GM21786 (cell line): Measurements from ENCODE around the gene MSMO1.

Experiments
- ATAC-seq: cut with Tn5 transposase; IDR thresholded peaks from one replicate; pipeline ENCODE4 v1.9.1; 2021; ENCODE audit not compliant: unreplicated experiment

The MSMO1 gene

GRCh38 chr4:165359506-165359905 is 32.0 kb downstream of the MSMO1 start:
- no peak for ATAC-seq

DNA sequence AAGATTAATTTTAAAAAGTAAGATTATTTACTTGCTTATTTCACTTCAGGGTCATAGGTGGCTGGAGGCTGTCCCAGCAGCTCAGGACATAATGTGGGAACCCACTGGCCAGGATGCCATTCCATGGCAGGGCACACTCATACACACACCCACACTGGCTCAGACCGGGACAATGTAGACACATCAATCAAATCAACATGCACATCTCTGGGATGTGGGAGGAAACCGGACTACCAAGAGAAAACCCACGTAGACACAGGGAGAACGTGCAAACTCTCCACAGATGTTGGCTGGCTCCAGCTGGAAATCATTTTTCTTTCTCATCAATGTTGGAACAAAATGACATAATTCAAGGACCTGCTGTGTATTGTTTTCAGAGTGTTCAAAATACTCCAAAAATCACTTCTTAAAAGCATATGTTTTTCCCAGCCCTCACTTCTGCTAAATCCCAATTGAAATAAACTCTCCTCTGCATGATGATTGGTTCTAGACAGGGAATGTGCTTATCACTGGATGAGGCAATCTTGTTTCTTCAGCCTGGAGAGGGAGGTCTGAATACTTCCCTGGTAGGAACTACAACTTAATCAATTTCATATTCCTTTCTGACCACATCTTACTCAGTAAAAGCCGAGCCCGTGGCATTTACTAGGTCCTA is 32.7 kb downstream of the MSMO1 start:
- no peak for ATAC-seq

- no peak for ATAC-seq
Observed at GRCh38 chr4:165360985-165361670, 33.7 kb downstream of the MSMO1 start.

DNA sequence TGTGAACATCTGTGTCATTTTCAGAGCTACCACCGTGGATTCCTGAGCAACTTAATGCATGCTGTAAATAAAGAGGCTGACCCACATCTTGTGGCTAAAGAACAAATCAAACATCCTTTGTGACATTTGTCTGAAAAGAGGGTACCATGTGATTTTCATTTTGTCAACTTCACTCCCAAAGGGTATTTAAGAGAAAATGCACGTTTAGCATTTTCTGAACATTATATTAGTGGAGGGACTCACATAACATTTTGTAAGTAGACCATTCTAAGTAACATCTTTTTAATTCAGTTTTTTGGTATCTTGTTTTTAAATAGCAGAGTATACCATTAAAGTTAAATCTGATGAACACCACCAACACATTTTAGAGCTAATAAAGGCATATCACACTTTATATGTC is 34.3 kb downstream of the MSMO1 start:
- no peak for ATAC-seq

- no peak for ATAC-seq
Observed at GRCh38 chr4:165364452-165365080, 37.1 kb downstream of the MSMO1 start.

GRCh38 chr4:165367040-165367439 is 39.6 kb downstream of the MSMO1 start:
- no peak for ATAC-seq

DNA sequence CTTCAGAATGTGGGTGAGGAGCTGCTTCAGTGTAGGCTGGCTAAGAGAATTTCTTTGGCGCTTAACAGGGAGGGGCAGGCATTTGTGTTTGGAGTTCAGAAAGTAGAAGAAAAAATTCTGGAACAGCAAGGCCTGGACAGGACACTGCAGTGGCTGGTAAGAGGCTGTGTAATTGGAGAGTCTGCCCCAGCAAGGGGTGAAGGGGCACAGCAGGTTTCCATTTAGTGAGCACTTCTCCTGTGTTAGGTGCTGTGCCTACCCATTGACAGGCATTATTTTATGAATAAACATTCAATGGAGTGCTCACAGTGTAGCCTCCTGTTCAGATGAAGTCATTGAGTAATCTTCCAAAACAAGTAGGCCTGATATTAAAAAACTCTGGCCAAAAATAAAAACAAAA is 40.6 kb downstream of the MSMO1 start:
- ATAC-seq = no peak

- no peak for ATAC-seq
Observed at GRCh38 chr4:165368567-165368966, 41.1 kb downstream of the MSMO1 start.

DNA sequence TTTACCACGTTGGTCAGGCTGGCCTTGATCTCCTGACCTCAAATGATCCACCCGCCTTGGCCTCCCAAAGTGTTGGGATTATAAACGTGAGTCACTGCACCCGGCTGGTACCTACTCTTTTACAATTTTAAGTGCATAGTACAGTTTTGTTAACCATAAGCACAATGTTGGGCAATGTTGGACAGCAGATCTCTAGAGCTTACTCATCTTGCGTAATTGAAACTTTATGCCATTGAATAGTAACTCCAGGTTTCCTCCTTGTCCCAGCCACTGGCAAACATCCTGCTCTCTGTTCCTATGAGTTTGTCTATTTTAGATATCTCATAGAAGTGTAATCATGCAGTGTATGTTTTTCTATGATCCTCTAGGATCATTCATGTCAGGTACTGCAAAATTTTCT is 42.1 kb downstream of the MSMO1 start:
- ATAC-seq = no peak

GRCh38 chr4:165370530-165370929 is 43.1 kb downstream of the MSMO1 start:
- no peak for ATAC-seq

GRCh38 chr4:165375465-165375864 is 48.0 kb downstream of the MSMO1 start:
- ATAC-seq = no peak

- ATAC-seq = no peak
Observed at GRCh38 chr4:165378398-165378744, 50.9 kb downstream of the MSMO1 start.

DNA sequence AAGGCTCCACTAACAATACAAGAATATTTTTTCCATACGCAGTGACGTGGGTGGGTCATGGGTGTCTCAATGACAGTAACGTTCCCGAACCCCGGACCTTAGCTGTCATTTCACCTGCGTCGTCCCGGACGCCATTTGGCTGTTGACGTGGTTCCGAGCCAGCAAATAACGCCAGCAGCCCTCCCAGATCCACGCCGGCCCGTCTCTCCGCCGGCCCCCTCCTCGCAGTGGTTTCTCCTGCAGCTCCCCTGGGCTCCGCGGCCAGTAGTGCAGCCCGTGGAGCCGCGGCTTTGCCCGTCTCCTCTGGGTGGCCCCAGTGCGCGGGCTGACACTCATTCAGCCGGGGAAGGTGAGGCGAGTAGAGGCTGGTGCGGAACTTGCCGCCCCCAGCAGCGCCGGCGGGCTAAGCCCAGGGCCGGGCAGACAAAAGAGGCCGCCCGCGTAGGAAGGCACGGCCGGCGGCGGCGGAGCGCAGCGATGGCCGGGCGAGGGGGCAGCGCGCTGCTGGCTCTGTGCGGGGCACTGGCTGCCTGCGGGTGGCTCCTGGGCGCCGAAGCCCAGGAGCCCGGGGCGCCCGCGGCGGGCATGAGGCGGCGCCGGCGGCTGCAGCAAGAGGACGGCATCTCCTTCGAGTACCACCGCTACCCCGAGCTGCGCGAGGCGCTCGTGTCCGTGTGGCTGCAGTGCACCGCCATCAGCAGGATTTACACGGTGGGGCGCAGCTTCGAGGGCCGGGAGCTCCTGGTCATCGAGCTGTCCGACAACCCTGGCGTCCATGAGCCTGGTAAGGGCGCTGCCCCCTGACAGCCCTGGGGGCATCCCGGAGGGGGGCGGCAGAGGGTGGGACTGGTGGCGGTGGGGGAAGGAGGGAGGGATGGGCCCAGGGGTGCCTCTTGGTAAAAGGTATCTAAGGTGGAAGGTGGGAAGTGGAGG is 51.5 kb downstream of the MSMO1 start, which contains the start of gene CPE:
Gene CPE, plus strand, starts transcription at position 264 of the 933 bp plus-strand sequence. Its CDS starts 214 bp downstream, at position 478.
- ATAC-seq = peak; percentile 89

DNA sequence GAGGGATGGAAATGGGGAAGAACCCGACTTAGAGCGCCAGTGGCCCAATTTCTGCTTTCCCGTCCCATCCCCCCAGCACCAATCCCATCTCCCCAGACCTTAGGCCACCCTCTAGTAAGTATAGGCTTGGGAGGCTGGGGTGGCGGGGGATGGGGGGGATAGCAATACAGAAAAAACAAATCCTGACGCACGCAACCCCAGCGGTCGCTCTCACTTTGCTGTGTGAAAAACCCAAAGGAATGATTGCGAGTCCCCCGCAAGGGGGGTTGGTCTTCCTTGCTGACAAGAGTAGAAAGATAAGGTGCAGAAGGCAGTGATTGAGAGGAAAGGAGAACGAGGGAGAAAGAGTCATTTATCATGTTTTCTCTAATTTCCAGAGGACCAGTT is 52.2 kb downstream of the MSMO1 start:
- ATAC-seq = no peak

GRCh38 chr4:165380805-165381204 is 53.3 kb downstream of the MSMO1 start:
- no peak for ATAC-seq

DNA sequence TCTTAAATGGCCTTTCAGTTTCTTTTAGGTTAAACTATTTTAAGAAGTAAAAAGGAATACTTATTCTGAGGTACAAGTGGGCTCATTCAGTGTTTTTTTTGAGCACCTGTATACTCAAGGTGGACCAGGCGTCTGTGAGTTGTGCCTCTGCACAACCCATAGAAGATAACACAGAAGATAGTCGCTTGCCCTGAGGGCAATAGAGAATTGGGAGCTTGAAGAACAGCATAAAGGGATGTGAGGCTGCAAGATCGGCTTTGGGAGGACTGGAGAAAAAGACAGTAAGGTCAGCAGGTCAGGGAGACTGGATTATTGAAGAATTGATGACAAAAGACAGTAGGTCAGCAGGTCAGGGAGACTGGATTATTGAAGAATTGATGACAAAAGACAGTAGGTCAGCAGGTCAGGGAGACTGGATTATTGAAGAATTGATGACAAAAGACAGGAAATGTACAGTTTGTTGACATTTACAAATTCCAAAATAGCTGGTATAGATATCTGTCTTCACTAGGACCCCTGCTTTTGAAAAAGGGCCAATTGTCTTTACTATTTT is 54.4 kb downstream of the MSMO1 start:
- ATAC-seq = no peak

GRCh38 chr4:165382640-165383039 is 55.2 kb downstream of the MSMO1 start:
- no peak for ATAC-seq

GRCh38 chr4:165383591-165384073 is 56.2 kb downstream of the MSMO1 start:
- no peak for ATAC-seq

GRCh38 chr4:165384186-165384585 is 56.7 kb downstream of the MSMO1 start:
- ATAC-seq = no peak

DNA sequence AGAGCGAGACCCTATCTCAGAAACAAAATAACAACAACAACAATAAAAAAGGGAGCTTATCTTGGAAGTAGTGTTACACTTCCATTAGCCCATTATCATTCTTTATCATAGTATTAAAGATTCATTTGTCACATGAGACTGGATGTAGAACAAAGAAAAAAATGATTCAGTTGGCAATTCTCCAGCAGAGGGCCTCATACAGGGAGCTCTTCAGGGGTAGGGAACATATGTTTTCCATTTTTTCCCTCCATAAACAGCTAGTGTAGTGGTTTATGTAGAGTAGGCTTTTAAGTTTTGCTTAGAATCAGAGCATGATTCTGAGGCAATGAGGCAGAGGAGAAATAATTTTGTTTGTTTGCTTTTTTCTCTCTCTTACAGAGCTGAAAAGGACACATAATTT is 57.1 kb downstream of the MSMO1 start:
- no peak for ATAC-seq

- no peak for ATAC-seq
Observed at GRCh38 chr4:165385126-165385525, 57.7 kb downstream of the MSMO1 start.
